Tongue (tissue), 1 donor: ENCODE measurements around the gene CCR5AS.

Experiments
- DNase-seq: peaks from one replicate; pipeline ENCODE4 v3.0.0-alpha.2; 2015

Gene CCR5AS

DNA sequence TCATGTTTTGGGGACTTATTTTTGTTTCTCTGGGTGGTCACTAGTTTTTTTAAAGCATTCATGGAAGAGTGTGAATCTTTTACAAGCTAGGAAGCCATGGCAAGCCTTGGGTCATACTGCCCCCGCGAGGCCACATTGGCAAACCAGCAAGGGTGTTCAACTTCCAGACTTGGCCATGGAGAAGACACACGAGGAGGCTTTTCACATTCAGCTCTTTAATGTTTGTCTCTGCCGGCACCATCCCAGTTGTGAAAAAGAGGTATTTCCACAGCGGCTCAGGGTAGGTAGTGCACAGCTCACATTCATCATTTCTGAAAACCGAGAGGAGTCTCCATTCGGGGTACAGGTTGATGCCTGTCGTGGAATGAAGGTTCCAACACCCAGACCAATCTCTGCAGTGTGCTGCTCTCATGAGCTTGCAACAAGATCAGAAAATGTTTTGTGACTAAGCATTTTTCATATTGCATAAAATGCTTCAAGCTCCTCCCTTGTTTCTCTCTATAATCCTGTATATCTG, 28.4 kb downstream of the CCR5AS start:
- peak; percentile 78 for DNase-seq

DNA sequence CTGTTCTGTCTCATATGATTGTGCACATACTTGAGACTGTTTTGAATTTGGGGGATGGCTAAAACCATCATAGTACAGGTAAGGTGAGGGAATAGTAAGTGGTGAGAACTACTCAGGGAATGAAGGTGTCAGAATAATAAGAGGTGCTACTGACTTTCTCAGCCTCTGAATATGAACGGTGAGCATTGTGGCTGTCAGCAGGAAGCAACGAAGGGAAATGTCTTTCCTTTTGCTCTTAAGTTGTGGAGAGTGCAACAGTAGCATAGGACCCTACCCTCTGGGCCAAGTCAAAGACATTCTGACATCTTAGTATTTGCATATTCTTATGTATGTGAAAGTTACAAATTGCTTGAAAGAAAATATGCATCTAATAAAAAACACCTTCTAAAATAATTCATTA, 31.1 kb downstream of the CCR5AS start:
- DNase-seq: no peak

DNA sequence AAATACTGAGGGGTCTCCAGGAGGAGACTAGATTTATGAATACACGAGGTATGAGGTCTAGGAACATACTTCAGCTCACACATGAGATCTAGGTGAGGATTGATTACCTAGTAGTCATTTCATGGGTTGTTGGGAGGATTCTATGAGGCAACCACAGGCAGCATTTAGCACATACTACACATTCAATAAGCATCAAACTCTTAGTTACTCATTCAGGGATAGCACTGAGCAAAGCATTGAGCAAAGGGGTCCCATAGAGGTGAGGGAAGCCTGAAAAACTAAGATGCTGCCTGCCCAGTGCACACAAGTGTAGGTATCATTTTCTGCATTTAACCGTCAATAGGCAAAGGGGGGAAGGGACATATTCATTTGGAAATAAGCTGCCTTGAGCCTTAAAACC, 31.6 kb downstream of the CCR5AS start:
- no peak for DNase-seq

DNA sequence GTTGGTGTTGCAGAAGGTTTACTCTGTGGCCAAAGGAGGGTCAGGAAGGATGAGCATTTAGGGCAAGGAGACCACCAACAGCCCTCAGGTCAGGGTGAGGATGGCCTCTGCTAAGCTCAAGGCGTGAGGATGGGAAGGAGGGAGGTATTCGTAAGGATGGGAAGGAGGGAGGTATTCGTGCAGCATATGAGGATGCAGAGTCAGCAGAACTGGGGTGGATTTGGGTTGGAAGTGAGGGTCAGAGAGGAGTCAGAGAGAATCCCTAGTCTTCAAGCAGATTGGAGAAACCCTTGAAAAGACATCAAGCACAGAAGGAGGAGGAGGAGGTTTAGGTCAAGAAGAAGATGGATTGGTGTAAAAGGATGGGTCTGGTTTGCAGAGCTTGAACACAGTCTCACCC, 32.1 kb downstream of the CCR5AS start:
- DNase-seq: no peak

DNA sequence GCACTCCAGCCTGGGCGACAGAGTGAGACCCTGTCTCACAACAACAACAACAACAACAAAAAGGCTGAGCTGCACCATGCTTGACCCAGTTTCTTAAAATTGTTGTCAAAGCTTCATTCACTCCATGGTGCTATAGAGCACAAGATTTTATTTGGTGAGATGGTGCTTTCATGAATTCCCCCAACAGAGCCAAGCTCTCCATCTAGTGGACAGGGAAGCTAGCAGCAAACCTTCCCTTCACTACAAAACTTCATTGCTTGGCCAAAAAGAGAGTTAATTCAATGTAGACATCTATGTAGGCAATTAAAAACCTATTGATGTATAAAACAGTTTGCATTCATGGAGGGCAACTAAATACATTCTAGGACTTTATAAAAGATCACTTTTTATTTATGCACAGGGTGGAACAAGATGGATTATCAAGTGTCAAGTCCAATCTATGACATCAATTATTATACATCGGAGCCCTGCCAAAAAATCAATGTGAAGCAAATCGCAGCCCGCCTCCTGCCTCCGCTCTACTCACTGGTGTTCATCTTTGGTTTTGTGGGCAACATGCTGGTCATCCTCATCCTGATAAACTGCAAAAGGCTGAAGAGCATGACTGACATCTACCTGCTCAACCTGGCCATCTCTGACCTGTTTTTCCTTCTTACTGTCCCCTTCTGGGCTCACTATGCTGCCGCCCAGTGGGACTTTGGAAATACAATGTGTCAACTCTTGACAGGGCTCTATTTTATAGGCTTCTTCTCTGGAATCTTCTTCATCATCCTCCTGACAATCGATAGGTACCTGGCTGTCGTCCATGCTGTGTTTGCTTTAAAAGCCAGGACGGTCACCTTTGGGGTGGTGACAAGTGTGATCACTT, 34.1 kb downstream of the CCR5AS start:
- DNase-seq: peak; percentile 20

DNA sequence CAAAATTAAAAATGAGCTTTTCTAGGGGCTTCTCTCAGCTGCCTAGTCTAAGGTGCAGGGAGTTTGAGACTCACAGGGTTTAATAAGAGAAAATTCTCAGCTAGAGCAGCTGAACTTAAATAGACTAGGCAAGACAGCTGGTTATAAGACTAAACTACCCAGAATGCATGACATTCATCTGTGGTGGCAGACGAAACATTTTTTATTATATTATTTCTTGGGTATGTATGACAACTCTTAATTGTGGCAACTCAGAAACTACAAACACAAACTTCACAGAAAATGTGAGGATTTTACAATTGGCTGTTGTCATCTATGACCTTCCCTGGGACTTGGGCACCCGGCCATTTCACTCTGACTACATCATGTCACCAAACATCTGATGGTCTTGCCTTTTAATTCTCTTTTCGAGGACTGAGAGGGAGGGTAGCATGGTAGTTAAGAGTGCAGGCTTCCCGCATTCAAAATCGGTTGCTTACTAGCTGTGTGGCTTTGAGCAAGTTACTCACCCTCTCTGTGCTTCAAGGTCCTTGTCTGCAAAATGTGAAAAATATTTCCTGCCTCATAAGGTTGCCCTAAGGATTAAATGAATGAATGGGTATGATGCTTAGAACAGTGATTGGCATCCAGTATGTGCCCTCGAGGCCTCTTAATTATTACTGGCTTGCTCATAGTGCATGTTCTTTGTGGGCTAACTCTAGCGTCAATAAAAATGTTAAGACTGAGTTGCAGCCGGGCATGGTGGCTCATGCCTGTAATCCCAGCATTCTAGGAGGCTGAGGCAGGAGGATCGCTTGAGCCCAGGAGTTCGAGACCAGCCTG, 35.1 kb downstream of the CCR5AS start:
- no peak for DNase-seq

DNA sequence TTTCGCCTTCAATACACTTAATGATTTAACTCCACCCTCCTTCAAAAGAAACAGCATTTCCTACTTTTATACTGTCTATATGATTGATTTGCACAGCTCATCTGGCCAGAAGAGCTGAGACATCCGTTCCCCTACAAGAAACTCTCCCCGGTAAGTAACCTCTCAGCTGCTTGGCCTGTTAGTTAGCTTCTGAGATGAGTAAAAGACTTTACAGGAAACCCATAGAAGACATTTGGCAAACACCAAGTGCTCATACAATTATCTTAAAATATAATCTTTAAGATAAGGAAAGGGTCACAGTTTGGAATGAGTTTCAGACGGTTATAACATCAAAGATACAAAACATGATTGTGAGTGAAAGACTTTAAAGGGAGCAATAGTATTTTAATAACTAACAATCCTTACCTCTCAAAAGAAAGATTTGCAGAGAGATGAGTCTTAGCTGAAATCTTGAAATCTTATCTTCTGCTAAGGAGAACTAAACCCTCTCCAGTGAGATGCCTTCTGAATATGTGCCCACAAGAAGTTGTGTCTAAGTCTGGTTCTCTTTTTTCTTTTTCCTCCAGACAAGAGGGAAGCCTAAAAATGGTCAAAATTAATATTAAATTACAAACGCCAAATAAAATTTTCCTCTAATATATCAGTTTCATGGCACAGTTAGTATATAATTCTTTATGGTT, 35.9 kb downstream of the CCR5AS start, which contains the start of gene CCR5:
CCR5 (plus strand) TSS at position 108 of the 680 bp plus-strand sequence. CDS start 1,957 bp downstream, outside the sequence.
- no peak for DNase-seq

DNA sequence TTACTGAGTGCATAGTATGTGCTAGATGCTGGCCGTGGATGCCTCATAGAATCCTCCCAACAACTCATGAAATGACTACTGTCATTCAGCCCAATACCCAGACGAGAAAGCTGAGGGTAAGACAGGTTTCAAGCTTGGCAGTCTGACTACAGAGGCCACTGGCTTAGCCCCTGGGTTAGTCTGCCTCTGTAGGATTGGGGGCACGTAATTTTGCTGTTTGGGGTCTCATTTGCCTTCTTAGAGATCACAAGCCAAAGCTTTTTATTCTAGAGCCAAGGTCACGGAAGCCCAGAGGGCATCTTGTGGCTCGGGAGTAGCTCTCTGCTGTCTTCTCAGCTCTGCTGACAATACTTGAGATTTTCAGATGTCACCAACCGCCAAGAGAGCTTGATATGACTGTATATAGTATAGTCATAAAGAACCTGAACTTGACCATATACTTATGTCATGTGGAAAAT, 37.2 kb downstream of the CCR5AS start:
- DNase-seq: no peak

DNA sequence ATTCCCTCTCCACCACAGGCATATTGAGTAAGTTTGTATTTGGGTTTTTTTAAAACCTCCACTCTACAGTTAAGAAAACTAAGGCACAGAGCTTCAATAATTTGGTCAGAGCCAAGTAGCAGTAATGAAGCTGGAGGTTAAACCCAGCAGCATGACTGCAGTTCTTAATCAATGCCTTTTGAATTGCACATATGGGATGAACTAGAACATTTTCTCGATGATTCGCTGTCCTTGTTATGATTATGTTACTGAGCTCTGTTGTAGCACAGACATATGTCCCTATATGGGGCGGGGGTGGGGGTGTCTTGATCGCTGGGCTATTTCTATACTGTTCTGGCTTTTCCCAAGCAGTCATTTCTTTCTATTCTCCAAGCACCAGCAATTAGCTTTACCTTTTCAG, 37.7 kb downstream of the CCR5AS start:
- DNase-seq: no peak

DNA sequence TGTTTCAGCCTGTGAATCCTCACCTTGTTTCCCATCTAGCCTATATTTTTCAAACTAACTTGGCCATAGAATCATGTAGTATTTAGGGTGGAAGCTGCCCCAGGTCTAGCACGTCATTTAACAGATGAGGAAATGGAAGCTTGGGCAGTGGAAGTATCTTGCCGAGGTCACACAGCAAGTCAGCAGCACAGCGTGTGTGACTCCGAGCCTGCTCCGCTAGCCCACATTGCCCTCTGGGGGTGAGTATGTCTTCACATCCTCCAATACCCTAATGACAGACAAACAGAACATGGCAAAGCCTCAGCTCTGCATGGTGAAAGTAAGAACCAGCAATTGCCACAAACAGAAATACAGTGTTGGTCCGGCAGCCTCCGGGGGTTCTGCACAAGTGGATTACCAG, 38.3 kb downstream of the CCR5AS start:
- peak; percentile 28 for DNase-seq

DNA sequence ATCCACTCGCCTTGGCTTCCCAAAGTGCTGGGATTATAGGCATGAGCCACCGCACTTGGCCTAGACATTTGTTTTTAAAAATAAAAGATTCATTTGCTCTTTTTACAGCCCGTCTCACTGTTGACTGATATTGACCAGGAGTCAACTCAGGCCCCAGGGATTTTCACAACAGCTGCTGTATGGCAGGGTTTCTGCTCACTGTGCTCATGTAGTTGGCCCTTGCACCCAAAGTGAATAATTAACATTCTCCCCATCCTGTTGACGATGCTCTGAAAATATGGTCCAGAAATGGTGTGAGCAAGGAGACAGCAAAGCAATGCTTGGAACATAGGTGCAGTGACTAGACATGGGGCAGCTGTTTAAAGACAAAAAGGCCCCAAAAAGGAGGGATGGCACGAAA, 39.1 kb downstream of the CCR5AS start:
- no peak for DNase-seq

DNA sequence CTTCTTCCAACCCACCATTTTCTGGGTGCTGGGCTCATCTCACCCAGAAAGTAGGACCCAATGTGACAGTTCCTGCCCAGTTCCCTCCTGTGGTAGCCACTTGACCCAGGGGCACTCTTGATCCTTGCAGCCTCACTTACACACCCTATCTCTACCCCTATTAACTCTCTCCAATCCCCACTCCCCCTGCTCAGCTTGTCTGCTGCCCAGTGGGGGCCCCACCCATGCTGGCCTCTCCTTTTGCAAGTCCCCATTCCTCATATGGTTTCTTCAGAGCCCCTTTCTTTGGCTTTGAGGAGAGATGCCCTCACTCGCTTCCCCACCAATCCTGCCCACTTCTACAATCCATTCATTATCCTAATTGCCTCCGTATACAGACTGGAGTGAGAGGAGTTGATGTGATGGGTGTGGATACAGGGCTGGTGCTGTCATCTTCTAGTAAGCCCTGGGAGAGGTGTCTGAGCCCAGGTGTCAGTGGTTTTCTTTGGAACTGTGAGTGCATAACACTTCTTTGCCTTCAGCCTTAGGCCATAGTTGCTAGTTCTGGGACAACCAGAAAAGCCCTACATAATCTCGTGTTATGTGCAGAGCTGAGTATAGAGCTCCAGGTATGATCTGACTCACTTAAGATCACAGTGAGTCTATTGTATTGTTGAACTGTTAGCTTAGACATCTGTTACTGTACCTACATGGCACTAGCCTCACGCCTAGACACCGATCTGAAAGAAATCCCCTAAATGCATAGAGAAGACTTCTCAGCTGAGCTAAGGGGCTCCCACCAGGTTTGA, 40.9 kb downstream of the CCR5AS start:
- no peak for DNase-seq

DNA sequence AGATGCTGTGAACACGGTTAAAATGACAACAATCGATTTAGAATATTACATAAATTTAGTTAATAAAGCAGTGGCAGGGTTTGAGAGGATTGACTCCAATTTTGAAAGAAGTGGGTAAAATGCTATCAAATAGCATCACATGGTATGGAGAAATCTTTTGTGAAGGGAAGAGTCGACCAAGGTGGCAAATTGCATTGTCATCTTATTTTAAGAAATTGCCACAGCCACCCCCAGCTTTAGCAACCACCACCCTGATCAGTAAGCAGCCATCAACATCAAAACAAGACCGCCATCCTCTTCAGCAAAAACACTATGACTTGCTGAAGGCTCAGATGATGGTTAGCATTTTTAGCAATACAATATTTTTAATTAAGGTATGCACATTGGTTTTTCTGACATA, 41.8 kb downstream of the CCR5AS start:
- DNase-seq: no peak

DNA sequence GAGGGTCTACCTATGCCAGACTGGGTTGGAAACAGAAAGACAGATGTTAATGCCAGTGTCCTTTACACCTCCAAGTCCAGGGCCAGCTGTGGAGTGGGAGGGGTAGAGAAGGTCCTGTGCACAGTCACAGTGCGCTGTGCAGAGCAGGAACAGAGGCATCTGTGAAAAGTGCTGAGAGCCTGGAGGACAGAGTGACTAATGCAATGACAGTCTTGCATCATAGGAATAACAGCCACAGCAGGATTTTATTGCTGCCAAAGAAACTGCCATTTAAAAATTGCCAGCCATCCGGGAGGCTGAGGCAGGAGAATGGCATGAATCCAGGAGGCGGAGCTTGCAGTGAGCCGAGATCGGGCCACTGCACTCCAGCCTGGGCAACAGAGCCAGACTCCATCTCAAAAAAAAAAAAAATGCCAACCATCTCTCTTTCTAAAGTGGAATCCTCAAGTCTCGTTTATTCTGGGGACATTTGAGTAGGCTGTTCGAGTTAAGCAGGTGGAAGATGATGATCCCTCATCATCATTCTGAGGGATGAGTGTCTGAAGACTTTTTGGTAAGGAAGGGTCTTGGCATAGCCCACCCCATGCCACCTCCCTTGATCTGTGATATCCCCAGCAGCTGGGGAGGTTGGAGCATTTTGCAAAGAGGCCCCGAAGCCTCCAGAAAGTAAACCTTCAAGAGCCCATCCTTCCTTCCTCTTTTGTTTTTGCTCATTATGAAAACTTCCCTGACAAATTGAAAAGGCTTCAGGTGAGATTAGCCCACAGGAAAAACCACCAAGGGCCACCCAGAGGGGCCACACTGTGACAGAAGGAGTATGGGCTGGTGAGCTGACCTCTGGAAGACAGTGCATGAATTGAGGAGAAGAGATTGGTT, 45.2 kb downstream of the CCR5AS start:
- no peak for DNase-seq

DNA sequence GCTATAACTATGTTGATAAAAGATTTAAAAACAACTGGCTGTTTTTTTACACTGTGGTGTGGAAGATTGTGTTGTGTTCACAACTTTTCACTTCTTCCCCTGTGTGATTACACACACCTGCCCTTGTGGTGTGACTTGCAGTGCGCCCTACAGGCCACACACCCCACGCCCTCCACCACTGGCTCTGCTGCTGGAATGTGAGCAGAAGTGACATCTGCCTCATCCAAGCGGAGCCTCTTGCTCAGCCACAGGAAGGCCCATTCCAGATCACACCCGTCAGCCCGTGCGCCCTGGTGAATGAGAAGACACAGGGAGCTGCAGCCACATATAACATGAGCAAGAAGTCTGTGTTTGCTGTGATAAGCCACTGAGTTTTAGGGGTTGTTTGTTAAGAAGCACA, 46.0 kb downstream of the CCR5AS start:
- no peak for DNase-seq

DNA sequence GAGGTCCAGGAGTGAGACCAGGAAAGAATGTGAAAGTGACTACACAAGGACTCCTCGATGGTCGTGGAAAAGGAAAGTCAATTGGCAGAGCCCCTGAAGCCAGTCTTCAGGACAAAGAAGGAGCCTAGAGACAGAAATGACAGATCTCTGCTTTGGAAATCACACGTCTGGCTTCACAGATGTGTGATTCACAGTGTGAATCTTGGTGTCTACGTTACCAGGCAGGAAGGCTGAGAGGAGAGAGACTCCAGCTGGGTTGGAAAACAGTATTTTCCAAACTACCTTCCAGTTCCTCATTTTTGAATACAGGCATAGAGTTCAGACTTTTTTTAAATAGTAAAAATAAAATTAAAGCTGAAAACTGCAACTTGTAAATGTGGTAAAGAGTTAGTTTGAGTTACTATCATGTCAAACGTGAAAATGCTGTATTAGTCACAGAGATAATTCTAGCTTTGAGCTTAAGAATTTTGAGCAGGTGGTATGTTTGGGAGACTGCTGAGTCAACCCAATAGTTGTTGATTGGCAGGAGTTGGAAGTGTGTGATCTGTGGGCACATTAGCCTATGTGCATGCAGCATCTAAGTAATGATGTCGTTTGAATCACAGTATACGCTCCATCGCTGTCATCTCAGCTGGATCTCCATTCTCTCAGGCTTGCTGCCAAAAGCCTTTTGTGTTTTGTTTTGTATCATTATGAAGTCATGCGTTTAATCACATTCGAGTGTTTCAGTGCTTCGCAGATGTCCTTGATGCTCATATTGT, 47.0 kb downstream of the CCR5AS start:
- peak; percentile 76 for DNase-seq

DNA sequence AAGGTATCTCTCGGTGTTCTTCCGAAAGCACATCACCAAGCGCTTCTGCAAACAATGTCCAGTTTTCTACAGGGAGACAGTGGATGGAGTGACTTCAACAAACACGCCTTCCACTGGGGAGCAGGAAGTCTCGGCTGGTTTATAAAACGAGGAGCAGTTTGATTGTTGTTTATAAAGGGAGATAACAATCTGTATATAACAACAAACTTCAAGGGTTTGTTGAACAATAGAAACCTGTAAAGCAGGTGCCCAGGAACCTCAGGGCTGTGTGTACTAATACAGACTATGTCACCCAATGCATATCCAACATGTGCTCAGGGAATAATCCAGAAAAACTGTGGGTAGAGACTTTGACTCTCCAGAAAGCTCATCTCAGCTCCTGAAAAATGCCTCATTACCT, 48.4 kb downstream of the CCR5AS start:
- DNase-seq: no peak

DNA sequence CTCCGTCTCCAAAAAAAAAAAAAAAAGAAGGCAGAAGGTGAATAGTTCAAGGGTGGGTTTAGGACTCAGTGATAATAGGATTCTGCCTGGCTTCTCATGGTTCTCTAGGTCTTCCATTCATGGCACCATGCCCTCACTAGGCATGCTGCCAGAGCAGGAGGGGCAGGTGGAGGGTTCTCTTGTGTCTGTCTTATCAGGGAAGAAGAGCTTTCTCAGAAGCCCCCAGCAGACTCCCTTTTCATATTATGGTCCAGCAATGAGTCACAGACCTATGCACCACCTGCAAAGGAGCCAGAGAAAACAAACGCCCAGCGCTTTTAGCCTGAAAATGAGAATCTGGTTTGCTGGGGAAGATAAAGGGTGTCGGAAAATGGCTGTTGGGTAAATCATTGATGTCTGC, 50.0 kb downstream of the CCR5AS start:
- DNase-seq: no peak

DNA sequence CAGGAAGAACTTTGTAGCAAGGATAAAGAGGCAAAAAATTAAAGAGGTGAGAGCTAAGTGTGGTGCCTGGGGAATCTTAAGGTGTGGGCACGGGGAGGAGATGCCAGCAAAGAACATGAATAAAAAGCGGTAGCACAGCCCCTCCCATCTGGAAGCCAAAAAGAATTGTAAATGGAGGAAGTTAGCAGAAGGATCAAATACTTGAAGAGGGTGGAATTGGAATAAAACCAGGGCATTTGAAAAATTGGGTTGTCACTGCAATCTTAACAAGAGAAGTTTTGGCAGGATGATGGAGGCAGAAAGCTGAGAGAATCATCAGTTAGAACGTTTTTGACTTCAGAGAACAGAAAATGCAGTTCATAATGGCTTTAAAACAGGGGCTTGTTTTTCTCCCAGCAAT, 50.6 kb downstream of the CCR5AS start:
- no peak for DNase-seq

DNA sequence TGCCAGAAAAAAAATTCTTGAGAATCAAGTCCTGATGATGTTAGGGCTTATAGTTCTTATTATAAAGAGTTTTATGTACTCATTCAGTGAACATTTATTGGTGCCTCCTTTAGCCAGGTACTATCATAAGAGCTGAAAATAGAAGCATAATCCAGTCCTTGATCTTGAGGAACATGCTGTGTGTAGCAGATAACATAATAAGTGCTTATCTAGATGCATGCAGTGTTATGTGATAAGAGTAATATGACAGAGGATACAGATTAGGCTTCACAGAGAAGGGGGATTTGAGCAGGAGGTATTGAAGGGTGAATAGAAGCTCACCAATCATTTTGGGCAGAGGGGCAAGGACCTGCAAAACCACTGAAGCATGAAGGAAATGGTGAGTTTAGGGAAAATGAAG, 51.9 kb downstream of the CCR5AS start:
- DNase-seq: no peak
